ENCODE data around the gene CDH13. TPM values are rescaled to one million over a fixed set of nuclear protein-coding genes. Genes with fewer than 3 reads are reported as not detected.

Gene CDH13
- total RNA-seq, 2 experiments from 2014 or later = not detected

DNA sequence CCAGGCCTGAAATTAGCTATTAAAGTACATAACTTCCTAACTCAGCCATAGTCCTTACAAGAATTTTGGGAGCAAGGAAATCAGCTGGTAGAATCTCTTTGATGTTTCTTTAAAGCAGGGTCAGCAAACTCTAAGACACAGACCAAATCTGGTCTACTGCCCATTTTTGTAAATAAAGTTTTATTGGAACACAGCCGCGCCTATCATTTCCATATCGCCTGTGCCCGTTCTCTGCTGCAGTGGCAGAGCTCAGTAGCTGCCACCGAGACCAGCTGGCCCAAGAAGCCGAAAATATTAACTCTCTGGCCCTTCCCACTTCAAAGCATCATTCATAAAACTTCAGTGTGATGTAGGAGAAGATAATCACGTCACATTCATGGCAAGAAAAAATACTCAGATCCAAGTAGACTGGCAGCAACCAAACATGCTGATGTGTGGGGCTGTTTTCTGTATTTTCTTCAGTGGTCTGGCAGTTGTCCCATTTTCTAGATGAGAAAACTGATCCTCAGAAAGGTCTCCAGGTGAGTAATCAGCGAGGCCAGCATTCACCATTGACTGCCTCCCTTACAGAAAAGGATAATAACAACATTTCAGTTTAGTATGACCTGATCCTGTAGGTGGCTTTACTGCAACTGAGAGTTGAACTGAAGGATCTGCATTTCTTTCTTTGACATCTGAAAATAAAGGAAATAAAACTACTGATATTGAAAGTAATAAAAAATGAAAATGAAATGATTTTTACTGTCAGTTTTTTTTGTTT, 1163.1 kb downstream of the CDH13 start:
- H3K9me3 Mint-ChIP-seq (ENCODE audit: low read depth) = no peaks in the 10 kb centered on the region
- H3K36me3 Mint-ChIP-seq (ENCODE audit: low read depth) = no peaks in the 10 kb centered on the region
- intact Hi-C loops (cut with DNase I, micrococcal nuclease) = no loop called here
- H3K27ac Mint-ChIP-seq = no peak overlapping the region
- no peak overlapping the region for H3K4me3 Mint-ChIP-seq
- ChIA-PET CTCF (no interaction called here), POLR2A (no interaction called here)
- no peak for ATAC-seq
- no peak for DNase-seq
- peaks cover 4% of the 10 kb centered on the region for H3K27me3 Mint-ChIP-seq
- H3K4me1 Mint-ChIP-seq = peaks cover 2% of the 10 kb centered on the region

DNA sequence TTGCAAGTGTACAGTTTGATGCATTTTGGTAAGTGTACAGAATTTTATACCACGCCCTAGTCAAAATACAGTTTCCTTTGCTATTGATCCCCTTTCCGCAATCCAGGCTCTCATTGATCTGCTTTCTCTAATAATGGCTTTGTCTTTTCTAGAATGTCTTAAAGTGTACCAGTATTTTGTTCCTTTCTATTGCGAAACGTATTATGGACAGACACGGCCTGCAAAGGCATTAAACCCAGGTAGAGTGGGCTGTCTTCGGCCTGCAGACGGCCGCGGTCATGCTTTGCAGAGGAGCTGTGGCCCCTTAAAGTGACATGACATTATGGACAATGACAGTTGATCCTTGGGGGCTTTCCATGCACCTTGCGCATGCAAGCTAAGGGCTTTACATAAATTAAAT, 1165.1 kb downstream of the CDH13 start:
- H3K36me3 Mint-ChIP-seq (ENCODE audit: low read depth) = no peaks in the 10 kb centered on the region
- peaks cover 2% of the 10 kb centered on the region for H3K4me1 Mint-ChIP-seq
- intact Hi-C loops (cut with DNase I, micrococcal nuclease) = no loop called here
- peaks cover 9% of the 10 kb centered on the region for H3K27me3 Mint-ChIP-seq
- ChIA-PET POLR2A (no interaction called here), CTCF (no interaction called here)
- ATAC-seq (no peak), DNase-seq (no peak)
- no peak overlapping the region for H3K27ac Mint-ChIP-seq
- no peaks in the 10 kb centered on the region for H3K9me3 Mint-ChIP-seq (ENCODE audit: low read depth)
- H3K4me3 Mint-ChIP-seq = no peak overlapping the region

DNA sequence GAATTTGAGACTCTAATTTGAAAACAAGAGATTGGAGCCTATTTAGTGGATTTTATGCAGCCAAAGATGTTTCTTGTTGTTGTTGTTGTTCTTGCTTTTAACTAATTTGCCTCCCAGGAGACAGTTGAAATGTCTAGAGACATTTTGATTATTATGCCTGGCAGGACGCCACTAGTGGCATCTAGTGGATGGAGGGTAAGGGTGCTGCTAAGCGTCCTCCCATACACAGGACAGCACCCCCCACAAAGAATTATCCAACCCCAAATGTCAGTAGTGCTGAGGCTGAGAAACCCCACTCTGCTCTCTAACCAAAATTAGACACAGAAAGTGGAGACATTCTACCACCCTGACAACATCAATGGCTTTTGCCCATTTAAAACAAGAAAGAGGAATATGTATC, 1165.6 kb downstream of the CDH13 start:
- Mint-ChIP-seq H3K27ac (no peak overlapping the region), H3K27me3 (peaks cover 8% of the 10 kb centered on the region), H3K36me3 (ENCODE audit: low read depth) (no peaks in the 10 kb centered on the region), H3K4me3 (no peak overlapping the region), H3K4me1 (peaks cover 2% of the 10 kb centered on the region), H3K9me3 (ENCODE audit: low read depth) (no peaks in the 10 kb centered on the region)
- intact Hi-C loops (cut with DNase I, micrococcal nuclease) = no loop called here
- DNase-seq (no peak), ATAC-seq (no peak)
- CTCF ChIA-PET = no interaction called here
- POLR2A ChIA-PET = no interaction called here

DNA sequence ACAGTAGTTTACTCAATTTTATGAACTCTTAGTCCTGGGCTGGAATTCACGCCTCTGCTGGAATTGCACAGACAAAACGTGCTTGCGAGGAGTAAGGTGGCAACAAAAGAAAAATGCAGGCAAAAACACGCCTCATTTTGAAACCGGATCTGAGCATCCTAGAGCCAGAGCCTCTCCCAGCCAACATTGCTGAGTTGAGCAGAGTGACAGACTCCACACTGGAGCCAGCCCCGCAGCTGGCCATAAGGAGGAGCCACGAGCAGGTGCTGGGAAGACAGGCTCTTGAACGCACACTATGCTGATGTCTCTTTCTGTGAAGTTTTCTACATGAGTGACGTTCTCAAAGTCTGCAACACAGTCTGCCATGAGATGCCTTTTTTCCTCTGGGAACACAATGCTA, 1166.4 kb downstream of the CDH13 start:
- POLR2A ChIA-PET = no interaction called here
- H3K9me3 Mint-ChIP-seq (ENCODE audit: low read depth) = no peaks in the 10 kb centered on the region
- ATAC-seq = no peak
- CTCF ChIA-PET = no interaction called here
- H3K4me1 Mint-ChIP-seq = peaks cover 2% of the 10 kb centered on the region
- no peak overlapping the region for H3K27ac Mint-ChIP-seq
- no peaks in the 10 kb centered on the region for H3K36me3 Mint-ChIP-seq (ENCODE audit: low read depth)
- no peak overlapping the region for H3K4me3 Mint-ChIP-seq
- no peak for DNase-seq
- H3K27me3 Mint-ChIP-seq = peaks cover 10% of the 10 kb centered on the region
- intact Hi-C loops (cut with DNase I, micrococcal nuclease) = no loop called here

DNA sequence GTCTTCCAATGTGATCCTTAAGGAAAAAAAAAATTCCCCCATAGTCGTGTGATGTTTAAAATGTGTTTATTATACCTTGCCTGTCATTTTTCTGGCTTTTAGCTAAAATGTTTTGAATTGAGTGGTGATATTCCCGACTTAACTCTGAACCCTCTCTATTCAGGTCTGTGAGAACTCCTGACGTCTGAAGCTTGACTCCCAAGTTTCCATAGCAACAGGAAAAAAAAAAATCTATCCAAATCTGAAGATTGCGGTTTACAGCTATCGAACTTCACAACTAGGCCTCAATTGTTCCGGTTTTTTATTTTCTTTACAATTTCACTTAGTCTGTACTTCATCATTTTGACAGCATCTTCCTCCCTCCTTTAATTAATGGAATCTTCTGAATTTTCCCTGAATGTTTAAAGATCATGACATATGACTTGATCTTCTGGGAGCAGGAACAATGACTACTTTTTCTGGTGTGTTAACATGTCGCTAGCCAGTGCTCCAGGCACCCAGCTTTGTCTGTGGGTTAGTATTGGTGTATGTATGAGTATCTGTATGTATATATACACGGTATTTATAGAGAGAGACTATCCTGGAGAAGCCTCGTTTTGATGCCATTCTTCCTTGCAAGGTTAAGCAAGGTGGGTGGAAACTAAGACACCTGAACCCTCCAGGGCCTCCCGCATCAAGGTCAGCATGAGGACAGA, 1168.2 kb downstream of the CDH13 start:
- H3K4me3 Mint-ChIP-seq = no peak overlapping the region
- ATAC-seq (no peak), DNase-seq (no peak)
- peaks cover 17% of the 10 kb centered on the region for H3K27me3 Mint-ChIP-seq
- H3K9me3 Mint-ChIP-seq (ENCODE audit: low read depth) = no peaks in the 10 kb centered on the region
- ChIA-PET POLR2A (no interaction called here), CTCF (interaction anchor here (0.5 kb wide), 1 partner anchor 282 kb away, joined by 3 read pairs; no protein-coding TSS in a partner anchor)
- peaks cover 2% of the 10 kb centered on the region for H3K4me1 Mint-ChIP-seq
- intact Hi-C loops (cut with DNase I, micrococcal nuclease) = no loop called here
- H3K36me3 Mint-ChIP-seq (ENCODE audit: low read depth) = no peaks in the 10 kb centered on the region
- no peak overlapping the region for H3K27ac Mint-ChIP-seq

DNA sequence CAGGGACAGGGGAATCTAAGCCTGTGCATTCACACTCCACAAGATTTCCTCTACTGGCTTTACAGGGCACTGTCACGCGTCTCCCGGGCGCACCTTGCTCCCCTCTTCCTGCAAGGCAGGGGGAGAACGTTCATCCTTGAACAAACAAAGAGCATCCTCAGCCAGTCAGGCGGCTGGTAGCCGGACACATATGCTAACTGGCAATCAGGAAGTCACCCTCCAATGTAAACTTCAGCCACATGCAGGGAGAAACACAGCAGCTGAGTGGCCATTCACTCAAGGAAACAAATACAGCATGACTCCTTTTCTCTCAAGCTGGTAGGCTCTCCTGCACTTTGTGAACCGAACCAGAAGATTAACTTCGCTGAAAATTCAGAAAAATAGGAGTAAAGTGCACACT, 1170.2 kb downstream of the CDH13 start:
- ATAC-seq (no peak), DNase-seq (no peak)
- H3K27me3 Mint-ChIP-seq = peaks cover 17% of the 10 kb centered on the region
- no peak overlapping the region for H3K4me3 Mint-ChIP-seq
- no peaks in the 10 kb centered on the region for H3K9me3 Mint-ChIP-seq (ENCODE audit: low read depth)
- H3K27ac Mint-ChIP-seq = no peak overlapping the region
- intact Hi-C loops (cut with DNase I, micrococcal nuclease) = no loop called here
- POLR2A ChIA-PET = no interaction called here
- CTCF ChIA-PET = no interaction called here
- peaks cover 2% of the 10 kb centered on the region for H3K4me1 Mint-ChIP-seq
- no peaks in the 10 kb centered on the region for H3K36me3 Mint-ChIP-seq (ENCODE audit: low read depth)

DNA sequence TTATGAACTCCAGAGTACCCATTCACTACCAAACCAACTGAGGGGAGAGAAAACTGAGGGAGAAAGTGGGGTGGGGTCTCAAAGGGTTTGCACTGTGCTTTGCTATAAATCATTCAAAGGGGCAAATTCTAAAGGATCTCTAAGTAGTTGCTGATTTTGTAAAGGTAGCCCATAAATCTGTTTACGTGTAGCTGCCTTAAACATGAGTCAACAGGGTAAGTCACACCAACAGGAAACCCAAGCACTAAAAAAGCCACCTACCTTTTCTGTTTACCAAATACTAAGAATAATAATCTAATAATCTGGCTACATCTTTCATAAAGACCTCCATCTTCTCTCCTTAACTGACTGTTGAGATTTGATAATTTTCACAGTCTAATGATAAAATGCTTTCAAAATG, 1172.6 kb downstream of the CDH13 start:
- DNase-seq = no peak
- peaks cover 19% of the 10 kb centered on the region for H3K27me3 Mint-ChIP-seq
- ATAC-seq = no peak
- H3K4me1 Mint-ChIP-seq = no peaks in the 10 kb centered on the region
- no peak overlapping the region for H3K27ac Mint-ChIP-seq
- no peaks in the 10 kb centered on the region for H3K36me3 Mint-ChIP-seq (ENCODE audit: low read depth)
- H3K4me3 Mint-ChIP-seq = no peak overlapping the region
- no peaks in the 10 kb centered on the region for H3K9me3 Mint-ChIP-seq (ENCODE audit: low read depth)
- POLR2A ChIA-PET = no interaction called here
- CTCF ChIA-PET = no interaction called here
- intact Hi-C loops (cut with DNase I, micrococcal nuclease) = no loop called here

DNA sequence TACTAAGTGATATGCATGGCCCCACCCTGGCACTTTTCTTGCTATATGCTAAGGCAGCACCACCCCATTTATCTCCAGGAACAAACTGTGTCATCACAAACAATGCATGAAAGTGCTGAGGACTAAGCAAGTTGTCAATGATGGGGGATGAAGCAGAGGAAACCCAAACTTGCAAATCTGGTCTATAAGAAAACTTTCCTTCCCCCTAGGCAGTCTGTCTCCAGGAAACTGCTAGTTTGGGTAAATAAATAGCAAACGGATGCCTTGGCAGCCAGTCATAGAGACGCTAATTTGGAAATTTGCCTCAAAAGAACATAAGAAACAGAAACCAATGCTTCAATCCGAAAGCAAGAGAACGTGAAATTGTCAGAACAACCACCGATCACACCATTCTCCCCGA, 1175.4 kb downstream of the CDH13 start:
- Mint-ChIP-seq H3K36me3 (ENCODE audit: low read depth) (no peaks in the 10 kb centered on the region), H3K9me3 (ENCODE audit: low read depth) (no peaks in the 10 kb centered on the region), H3K27ac (no peak overlapping the region), H3K27me3 (peaks cover 11% of the 10 kb centered on the region), H3K4me1 (peaks cover 7% of the 10 kb centered on the region), H3K4me3 (no peak overlapping the region)
- intact Hi-C loops (cut with DNase I, micrococcal nuclease) = no loop called here
- ChIA-PET CTCF (no interaction called here), POLR2A (no interaction called here)
- DNase-seq (no peak), ATAC-seq (peak; percentile 19)

DNA sequence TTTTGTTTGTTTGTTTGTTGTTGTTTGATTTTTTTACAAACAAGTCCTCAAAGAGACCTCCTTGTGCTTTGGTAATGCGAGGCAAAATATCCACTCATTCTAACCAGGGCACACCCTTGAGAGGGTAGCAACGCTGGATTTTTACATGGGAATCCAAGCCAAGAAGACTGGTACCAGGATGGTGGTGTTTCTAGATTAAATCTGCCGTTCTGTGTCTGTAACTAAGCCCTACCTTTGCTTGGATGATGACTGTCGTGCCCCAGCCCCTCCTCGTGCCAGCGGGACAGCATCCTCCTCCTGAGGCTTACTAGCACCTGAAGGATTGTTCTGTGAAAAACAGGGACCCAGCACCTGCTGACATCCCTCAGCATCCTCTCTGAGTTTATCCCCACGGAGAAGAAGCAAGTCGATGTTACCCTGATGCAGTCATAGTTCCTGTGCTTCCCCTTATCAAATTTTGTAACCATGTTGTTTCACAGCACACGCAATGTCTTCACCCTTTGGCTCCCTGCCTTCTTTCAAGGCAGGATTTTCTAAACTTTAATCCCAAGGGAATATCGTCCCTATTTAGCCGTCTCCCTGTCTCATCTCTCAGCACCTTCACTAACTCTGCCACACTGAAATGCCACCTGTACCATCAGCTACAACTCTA, 1175.9 kb downstream of the CDH13 start:
- Mint-ChIP-seq H3K27ac (no peak overlapping the region), H3K4me3 (no peak overlapping the region), H3K4me1 (peaks cover 9% of the 10 kb centered on the region), H3K36me3 (ENCODE audit: low read depth) (no peaks in the 10 kb centered on the region), H3K9me3 (ENCODE audit: low read depth) (no peaks in the 10 kb centered on the region), H3K27me3 (peaks cover 11% of the 10 kb centered on the region)
- DNase-seq (no peak), ATAC-seq (no peak)
- ChIA-PET POLR2A (no interaction called here), CTCF (no interaction called here)
- intact Hi-C loops (cut with DNase I, micrococcal nuclease) = no loop called here

DNA sequence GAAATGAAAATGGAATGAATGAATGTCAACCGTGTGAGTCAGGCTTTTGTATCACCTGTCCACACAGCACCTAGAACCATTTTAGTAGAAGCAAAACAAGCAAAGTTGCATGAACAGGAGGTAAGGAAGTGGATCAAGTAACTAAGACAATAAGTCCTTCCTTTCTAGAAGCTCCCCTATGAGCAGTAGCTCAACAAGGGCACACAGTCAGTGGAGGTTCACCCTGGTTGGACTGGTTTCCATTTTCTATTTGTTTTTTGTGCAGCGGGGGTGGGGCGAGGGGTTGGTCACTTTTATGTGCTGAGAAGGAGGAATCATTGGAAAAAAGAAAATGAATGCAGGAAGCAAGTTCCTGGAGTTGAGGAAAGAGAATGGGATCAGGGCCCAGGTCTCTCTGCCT, 1177.0 kb downstream of the CDH13 start:
- no peak for DNase-seq
- H3K4me3 Mint-ChIP-seq = no peak overlapping the region
- ChIA-PET POLR2A (no interaction called here), CTCF (no interaction called here)
- H3K27me3 Mint-ChIP-seq = peaks cover 5% of the 10 kb centered on the region
- H3K27ac Mint-ChIP-seq = no peak overlapping the region
- ATAC-seq = no peak
- peaks cover 6% of the 10 kb centered on the region for H3K36me3 Mint-ChIP-seq (ENCODE audit: low read depth)
- H3K4me1 Mint-ChIP-seq = peaks cover 10% of the 10 kb centered on the region
- intact Hi-C loops (cut with DNase I, micrococcal nuclease) = no loop called here
- no peaks in the 10 kb centered on the region for H3K9me3 Mint-ChIP-seq (ENCODE audit: low read depth)

DNA sequence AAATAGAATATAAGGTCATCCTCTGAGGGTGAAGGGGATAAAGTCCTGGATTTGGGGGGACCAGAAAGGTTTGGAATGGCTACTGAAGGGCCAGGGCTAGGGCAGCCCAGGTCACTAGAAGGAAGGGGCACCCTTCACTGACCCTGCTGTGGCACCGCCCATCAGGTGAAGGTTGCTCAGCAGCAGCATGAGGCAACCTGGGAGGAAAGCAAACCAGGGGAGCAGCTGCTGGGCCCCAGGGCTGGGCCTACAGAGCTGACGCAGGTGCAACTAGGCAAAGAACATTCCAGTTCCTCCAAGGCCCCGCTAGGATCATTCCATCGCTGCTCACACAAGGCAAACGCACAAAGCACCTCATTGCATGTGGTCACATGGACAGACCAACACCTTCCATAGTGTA, 1177.6 kb downstream of the CDH13 start:
- H3K36me3 Mint-ChIP-seq (ENCODE audit: low read depth) = peaks cover 10% of the 10 kb centered on the region
- no peaks in the 10 kb centered on the region for H3K9me3 Mint-ChIP-seq (ENCODE audit: low read depth)
- no peak for ATAC-seq
- DNase-seq = no peak
- peaks cover 15% of the 10 kb centered on the region for H3K4me1 Mint-ChIP-seq
- H3K4me3 Mint-ChIP-seq = no peak overlapping the region
- H3K27ac Mint-ChIP-seq = no peak overlapping the region
- intact Hi-C loops (cut with DNase I, micrococcal nuclease) = no loop called here
- CTCF ChIA-PET = no interaction called here
- POLR2A ChIA-PET = no interaction called here
- H3K27me3 Mint-ChIP-seq = peaks cover 5% of the 10 kb centered on the region

DNA sequence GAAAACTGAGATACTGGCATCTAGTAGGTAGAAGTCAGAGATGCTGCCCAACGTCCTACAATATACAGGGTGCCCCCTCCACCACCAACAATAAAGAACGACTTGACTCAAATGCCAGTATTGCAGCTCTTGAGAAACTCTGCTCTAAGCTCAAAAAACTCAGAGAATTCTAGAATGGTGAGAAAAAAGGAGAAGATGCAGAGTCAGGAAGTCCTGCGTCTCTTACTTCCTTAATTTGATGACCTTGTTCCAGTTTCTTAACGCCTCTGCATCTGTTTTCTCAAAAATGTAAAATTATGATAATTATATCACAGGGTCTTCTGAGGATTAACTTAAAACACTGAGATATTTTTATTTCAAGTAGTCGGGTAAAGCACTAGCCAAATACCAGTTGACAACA, 1179.3 kb downstream of the CDH13 start:
- Mint-ChIP-seq H3K9me3 (ENCODE audit: low read depth) (no peaks in the 10 kb centered on the region), H3K27me3 (peaks cover 2% of the 10 kb centered on the region), H3K36me3 (ENCODE audit: low read depth) (peaks cover 19% of the 10 kb centered on the region), H3K4me1 (peaks cover 28% of the 10 kb centered on the region), H3K4me3 (no peak overlapping the region), H3K27ac (no peak overlapping the region)
- POLR2A ChIA-PET = no interaction called here
- intact Hi-C loops (cut with DNase I, micrococcal nuclease) = loop anchor here (5.0 kb wide), 2 partner anchors 91 to 1149 kb away; partner anchors contain the start of gene MLYCD (in 1 of the 2)
- ATAC-seq (no peak), DNase-seq (no peak)
- CTCF ChIA-PET = no interaction called here
